K562 (cell line): Measurements from ENCODE around the gene CFD. TPM values are rescaled to one million over a fixed set of nuclear protein-coding genes. Genes with fewer than 3 reads are reported as not detected.
A peak's percentile ranks its signal among the peaks of the same experiment; 100 is the strongest.

Experiments
- ATAC-seq: fragments of 200-7000 bp; cut with Tn5 transposase; 3 replicates; pipeline ENCODE4 v1.9.1; 2020; ENCODE audit warnings: moderate library complexity
- BruUV-seq: library from RNA; stranded (reverse); fragments of 400-500 nt; replicated peaks from 2 replicates; lab custom pipeline; 2021; lab: Mats Ljungman, UMichigan
- CTCF ChIA-PET: fragments of 300-600 bp; formaldehyde crosslinking; extraction: SDS; loops from one replicate; lab custom pipeline; 2021; ENCODE audit warnings: low intra/inter-chr PET ratio; lab: Yijun Ruan, JAX
- POLR2A ChIA-PET: fragments of 300-600, 350-650 bp; sonication (Branson Sonifier 250); formaldehyde crosslinking; extraction: SDS; loops from one replicate; lab custom pipeline; 2021; ENCODE audit warnings: antibody characterized with exemption, inconsistent platforms; lab: Yijun Ruan, JAX
- DNase-seq, 4 experiments: peaks; one replicate each; pipeline versions ENCODE4 v3.0.0 to v3.0.0-alpha.2; 2011 to 2018; ENCODE audit warnings: low spot score in 3 of 4, mixed read lengths in 3 of 4; ENCODE audit errors: extremely low read depth in 1 of 4
- FAIRE-seq: peaks from 2 replicates; lab custom pipeline; 2011; peaks lifted over from hg19 to GRCh38; lab: Jason Lieb, UNC
- H2AFZ ChIP-seq: 2 replicates; pipeline ENCODE4 v1.6.0; 2011; ENCODE audit warnings: low read depth, low read length, control low read depth, inconsistent platforms
- H3K27ac ChIP-seq: fragments of 200-600 bp; 3 replicates; pipeline ENCODE4 v1.8.0; 2011; ENCODE audit warnings: low read depth, mild to moderate bottlenecking, control low read depth, inconsistent platforms, low read length, moderate library complexity, mixed read lengths; ENCODE audit errors: extremely low read depth
- H3K27me3 ChIP-seq, 2 experiments: fragments of 300-600 bp in 1 of 2; 2 replicates in 1 of 2; 3 replicates in 1 of 2; pipeline versions ENCODE4 v1.6.0 to v1.8.0; 2011; ENCODE audit warnings: inconsistent platforms in 2 of 2, low read length in 2 of 2, mild to moderate bottlenecking in 1 of 2, mixed read lengths in 1 of 2, moderate library complexity in 1 of 2; ENCODE audit not compliant: control insufficient read depth in 2 of 2, insufficient read depth in 2 of 2
- H3K36me3 ChIP-seq: fragments of 300-600 bp; 3 replicates; pipeline ENCODE4 v1.8.0; 2011; ENCODE audit warnings: mild to moderate bottlenecking, low read length, inconsistent platforms; ENCODE audit not compliant: control insufficient read depth, insufficient read depth
- H3K4me1 ChIP-seq, 2 experiments: fragments of 200-600 bp in 1 of 2; replicated peaks in 1 of 2; 2 replicates in 1 of 2; 3 replicates in 1 of 2; pipeline versions ENCODE4 v1.5.1 to v1.8.0; 2011; ENCODE audit warnings: inconsistent platforms in 2 of 2, low read length in 2 of 2, mild to moderate bottlenecking in 1 of 2, mixed read lengths in 1 of 2, moderate library complexity in 1 of 2; ENCODE audit not compliant: control insufficient read depth in 2 of 2, insufficient read depth in 2 of 2
- H3K4me2 ChIP-seq: 2 replicates; pipeline ENCODE4 v1.6.1; 2011; ENCODE audit warnings: low read length, control low read depth, inconsistent platforms, mixed read lengths; ENCODE audit not compliant: insufficient read depth
- H3K4me3 ChIP-seq: fragments of 200-600 bp; sonication (generic), shearing (Covaris generic); 2 replicates; pipeline ENCODE4 v1.5.1; 2016; ENCODE audit warnings: control low read depth, inconsistent platforms
- H3K79me2 ChIP-seq: fragments of 200-600 bp; 3 replicates; pipeline ENCODE4 v1.8.0; 2011; ENCODE audit warnings: low read length, inconsistent platforms; ENCODE audit not compliant: control insufficient read depth, insufficient read depth
- H3K9ac ChIP-seq, 2 experiments: 2 replicates each; pipeline versions ENCODE4 v1.6.0 to v1.6.1; 2011; ENCODE audit warnings: low read depth in 2 of 2, low read length in 2 of 2, control low read depth in 1 of 2, inconsistent platforms in 1 of 2, mild to moderate bottlenecking in 1 of 2, mixed read lengths in 1 of 2; ENCODE audit not compliant: insufficient read depth in 1 of 2
- H3K9me1 ChIP-seq: one replicate; pipeline ENCODE4 v1.6.0; 2011; ENCODE audit warnings: inconsistent platforms, mild to moderate bottlenecking, low read length, moderate library complexity; ENCODE audit not compliant: control insufficient read depth, insufficient read depth
- H3K9me3 ChIP-seq: replicated peaks from 2 replicates; pipeline ENCODE4 v1.5.1; 2011; ENCODE audit warnings: low read depth, low read length, inconsistent platforms; ENCODE audit not compliant: control insufficient read depth, insufficient read depth
- H4K20me1 ChIP-seq: replicated peaks from 2 replicates; pipeline ENCODE4 v1.6.1; 2011; ENCODE audit warnings: low read length, inconsistent platforms, mixed read lengths; ENCODE audit not compliant: control insufficient read depth, insufficient read depth
- POLR2G ChIP-seq: fragments of 200-400 bp; formaldehyde crosslinking; IDR thresholded peaks from 2 replicates; pipeline ENCODE4 v1.6.1; 2017; ENCODE audit warnings: low read depth, mild to moderate bottlenecking, antibody characterized with exemption, low read length, moderate library complexity
- RBFOX2 ChIP-seq: fragments of 200-400 bp; formaldehyde crosslinking; IDR thresholded peaks from 2 replicates; pipeline ENCODE4 v1.6.1; 2017; ENCODE audit warnings: low read depth, mild to moderate bottlenecking, low read length, moderate library complexity
- TGIF2 ChIP-seq: sonication (generic); formaldehyde crosslinking; IDR thresholded peaks from 2 replicates; pipeline ENCODE4 v1.8.1; 2022; ENCODE audit warnings: mild to moderate bottlenecking, missing genetic modification reagents, moderate library complexity
- WGBS: fragments of 100-300 bp; shearing (Covaris generic); methylation state at CpG from one replicate; pipeline ENCODE4 v1.1.6; 2016; ENCODE audit warnings: low coverage, mixed read lengths; ENCODE audit not compliant: insufficient coverage; ENCODE audit errors: missing lambda C conversion rate; 5-methylcytosine and 5-hydroxymethylcytosine counted together
- in situ Hi-C: fragments of 300-500 bp; cut with MboI; formaldehyde crosslinking; loops from 4 replicates; pipeline ENCODE4 v1.15.0; 2018; ENCODE audit warnings: inconsistent platforms, mixed read lengths
- intact Hi-C: fragments of 100-400 bp; cut with micrococcal nuclease; formaldehyde crosslinking; loops from 2 replicates; pipeline ENCODE4 v1.14.2; 2022
- polyA plus RNA-seq, 8 experiments: library from polyadenylated mRNA; depleted of rRNA in 4 of 8; stranded (reverse) in 5 of 8; unstranded in 3 of 8; fragments of >200 nt; fragmentation: Nextera tagmentation in 2 of 8; fragmentation: Illumina TruSeq in 1 of 8; extraction: Ambion mirVana in 2 of 8; extraction: Trizol in 1 of 8; gene quantifications; 2 replicates each; pipeline versions ENCODE4 v1.2.1 to v1.2.3, GENCODE V29; 2011 to 2014; ENCODE audit warnings: inconsistent platforms in 1 of 8, missing spikeins in 1 of 8
- total RNA-seq, 7 experiments: library from RNA; depleted of rRNA in 6 of 7; stranded (reverse); fragments of >200 nt in 6 of 7; fragmentation: Illumina TruSeq in 2 of 7; extraction: Trizol in 2 of 7; gene quantifications; 2 replicates each; pipeline versions ENCODE4 v1.2.1 to v1.2.3, GENCODE V29; 2011 to 2021; ENCODE audit warnings: low replicate concordance in 1 of 7
- TF ChIP-seq, protein P1 (sequence below): sonication (generic); formaldehyde crosslinking; IDR thresholded peaks from 2 replicates; pipeline ENCODE4 v1.8.1; 2023; ENCODE audit warnings: mild to moderate bottlenecking, missing genetic modification reagents

The CFD gene
- total and polyA plus RNA-seq, 9 of the 15 experiments (the other 6 are each of a cell fraction or from before 2014, with no cell fraction given), result 0.52 to 59.4 (median 7.6) TPM

DNA sequence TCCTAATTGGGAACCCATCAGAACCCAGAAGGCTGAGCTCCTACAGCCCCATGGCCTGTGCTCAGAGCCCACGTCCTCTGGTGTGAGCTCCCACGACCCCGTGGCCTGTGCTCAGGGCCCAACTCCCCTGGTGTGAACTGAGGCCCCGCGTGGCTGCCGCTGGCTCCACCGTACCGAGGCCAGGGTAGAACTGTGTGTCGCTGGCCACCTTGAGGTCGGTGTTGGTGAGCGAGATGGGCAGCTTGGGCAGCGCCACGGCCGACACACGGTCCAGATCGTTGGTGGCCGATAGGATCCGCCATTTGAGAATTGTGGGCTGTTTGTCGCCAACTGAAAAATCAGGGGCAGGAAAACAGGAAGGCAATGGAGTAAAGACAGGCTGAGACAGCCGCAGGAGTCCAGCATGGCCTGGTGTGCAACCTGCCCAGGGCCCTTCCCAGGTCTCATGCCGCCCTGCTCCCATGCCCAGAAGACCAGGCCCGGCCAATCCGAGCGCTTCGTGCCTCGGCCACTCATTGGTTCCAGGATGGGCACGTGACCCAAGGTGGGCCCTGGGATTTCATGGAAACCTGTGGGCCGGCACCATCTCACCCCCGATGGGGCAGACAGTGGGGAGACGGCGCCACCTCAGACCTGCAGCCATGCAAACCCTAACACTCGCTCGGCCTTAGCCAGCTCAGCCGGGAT lies 22.1 kb downstream of the CFD start:
- ATAC-seq, result no peak
- no peak for DNase-seq
- peak overlapping the region in 1 of 2 experiments; percentile 9; a peak in 1 of 4 replicates for H3K9ac ChIP-seq
- ChIA-PET CTCF (no interaction called here), POLR2A (interaction anchor here (0.9 to 3.1 kb wide), 4 partner anchors 11 to 85 kb away, joined by 3 to 11 read pairs (median 8); partner anchors contain the start of genes MED16, PTBP1 and RNU6-9)
- no peak for FAIRE-seq
- no peaks in the 10 kb centered on the region; the same call in 1 of the 2 replicates for H4K20me1 ChIP-seq
- no peaks in the 10 kb centered on the region for H3K9me3 ChIP-seq
- H2AFZ ChIP-seq, result no peak overlapping the region
- no peaks in the 10 kb centered on the region for H3K79me2 ChIP-seq
- BruUV-seq, result no TSS peak
- H3K9me1 ChIP-seq, result no peaks in the 10 kb centered on the region
- H3K4me3 ChIP-seq, result no peak overlapping the region
- peaks cover 0 to 50% of the 10 kb centered on the region in 2 experiments; a peak in 2 of 5 replicates for H3K4me1 ChIP-seq
- peaks cover 68% of the 10 kb centered on the region for H3K36me3 ChIP-seq
- 99% methylated on average over 23 of the region's 34 CpGs for WGBS
- no peak overlapping the region for H3K4me2 ChIP-seq
- in situ Hi-C loops, result no loop called here
- intact Hi-C loops, result no loop called here
- no peaks in the 10 kb centered on the region for H3K27me3 ChIP-seq
- H3K27ac ChIP-seq, result no peak overlapping the region
- 0 out of 2 replicates have a peak, but pooled peaks have one; percentile 7 for TF ChIP-seq POLR2G
- TF ChIP-seq, protein P1, sequence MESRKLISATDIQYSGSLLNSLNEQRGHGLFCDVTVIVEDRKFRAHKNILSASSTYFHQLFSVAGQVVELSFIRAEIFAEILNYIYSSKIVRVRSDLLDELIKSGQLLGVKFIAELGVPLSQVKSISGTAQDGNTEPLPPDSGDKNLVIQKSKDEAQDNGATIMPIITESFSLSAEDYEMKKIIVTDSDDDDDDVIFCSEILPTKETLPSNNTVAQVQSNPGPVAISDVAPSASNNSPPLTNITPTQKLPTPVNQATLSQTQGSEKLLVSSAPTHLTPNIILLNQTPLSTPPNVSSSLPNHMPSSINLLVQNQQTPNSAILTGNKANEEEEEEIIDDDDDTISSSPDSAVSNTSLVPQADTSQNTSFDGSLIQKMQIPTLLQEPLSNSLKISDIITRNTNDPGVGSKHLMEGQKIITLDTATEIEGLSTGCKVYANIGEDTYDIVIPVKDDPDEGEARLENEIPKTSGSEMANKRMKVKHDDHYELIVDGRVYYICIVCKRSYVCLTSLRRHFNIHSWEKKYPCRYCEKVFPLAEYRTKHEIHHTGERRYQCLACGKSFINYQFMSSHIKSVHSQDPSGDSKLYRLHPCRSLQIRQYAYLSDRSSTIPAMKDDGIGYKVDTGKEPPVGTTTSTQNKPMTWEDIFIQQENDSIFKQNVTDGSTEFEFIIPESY, result peak; percentile 52
- TF ChIP-seq RBFOX2, result 0 out of 2 replicates have a peak, but pooled peaks have one; percentile 37
- no peak for TF ChIP-seq TGIF2 (CRISPR knock-in tag)
